ENCODE measurements around the gene MVB12B. TPM values are rescaled to one million over a fixed set of nuclear protein-coding genes. Genes with fewer than 3 reads are reported as not detected.

The MVB12B gene
- total RNA-seq, 1 donor from 2014 or later: 20.2 TPM

DNA sequence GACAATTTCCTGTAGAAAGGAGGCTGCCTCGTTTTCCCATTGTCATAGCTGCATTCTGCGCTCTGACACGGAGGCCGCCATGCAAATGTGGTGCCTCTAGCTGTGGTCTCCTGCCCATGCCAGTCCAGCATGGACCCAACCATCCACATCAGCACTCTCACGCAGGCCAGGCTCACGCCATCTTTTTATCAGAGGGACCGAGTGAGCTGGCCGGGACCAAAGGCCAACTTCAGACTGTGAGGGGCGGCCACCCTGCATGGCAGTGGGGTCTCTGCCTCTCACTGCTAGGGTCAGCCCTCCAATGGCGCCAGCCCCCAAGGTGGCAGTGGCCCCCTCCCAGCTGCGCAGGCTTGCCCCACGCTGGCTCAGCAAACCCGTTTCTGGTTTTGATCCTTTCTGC lies 155.2 kb downstream of the MVB12B start:
- Mint-ChIP-seq H3K36me3 (ENCODE audit: unreplicated experiment) (peaks cover 24% of the 10 kb centered on the region), H3K27me3 (ENCODE audit: unreplicated experiment) (no peaks in the 10 kb centered on the region), H3K4me3 (ENCODE audit: unreplicated experiment) (no peak overlapping the region), H3K4me1 (ENCODE audit: unreplicated experiment) (peaks cover 3% of the 10 kb centered on the region), H3K9me3 (ENCODE audit: unreplicated experiment) (no peaks in the 10 kb centered on the region), H3K27ac (ENCODE audit: unreplicated experiment) (no peak overlapping the region)
- no peak for DNase-seq (ENCODE audit: extremely low spot score, unreplicated experiment)
- TF ChIP-seq, protein P1, sequence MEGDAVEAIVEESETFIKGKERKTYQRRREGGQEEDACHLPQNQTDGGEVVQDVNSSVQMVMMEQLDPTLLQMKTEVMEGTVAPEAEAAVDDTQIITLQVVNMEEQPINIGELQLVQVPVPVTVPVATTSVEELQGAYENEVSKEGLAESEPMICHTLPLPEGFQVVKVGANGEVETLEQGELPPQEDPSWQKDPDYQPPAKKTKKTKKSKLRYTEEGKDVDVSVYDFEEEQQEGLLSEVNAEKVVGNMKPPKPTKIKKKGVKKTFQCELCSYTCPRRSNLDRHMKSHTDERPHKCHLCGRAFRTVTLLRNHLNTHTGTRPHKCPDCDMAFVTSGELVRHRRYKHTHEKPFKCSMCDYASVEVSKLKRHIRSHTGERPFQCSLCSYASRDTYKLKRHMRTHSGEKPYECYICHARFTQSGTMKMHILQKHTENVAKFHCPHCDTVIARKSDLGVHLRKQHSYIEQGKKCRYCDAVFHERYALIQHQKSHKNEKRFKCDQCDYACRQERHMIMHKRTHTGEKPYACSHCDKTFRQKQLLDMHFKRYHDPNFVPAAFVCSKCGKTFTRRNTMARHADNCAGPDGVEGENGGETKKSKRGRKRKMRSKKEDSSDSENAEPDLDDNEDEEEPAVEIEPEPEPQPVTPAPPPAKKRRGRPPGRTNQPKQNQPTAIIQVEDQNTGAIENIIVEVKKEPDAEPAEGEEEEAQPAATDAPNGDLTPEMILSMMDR (IDR thresholded peaks at IDR 0.05): no peak

DNA sequence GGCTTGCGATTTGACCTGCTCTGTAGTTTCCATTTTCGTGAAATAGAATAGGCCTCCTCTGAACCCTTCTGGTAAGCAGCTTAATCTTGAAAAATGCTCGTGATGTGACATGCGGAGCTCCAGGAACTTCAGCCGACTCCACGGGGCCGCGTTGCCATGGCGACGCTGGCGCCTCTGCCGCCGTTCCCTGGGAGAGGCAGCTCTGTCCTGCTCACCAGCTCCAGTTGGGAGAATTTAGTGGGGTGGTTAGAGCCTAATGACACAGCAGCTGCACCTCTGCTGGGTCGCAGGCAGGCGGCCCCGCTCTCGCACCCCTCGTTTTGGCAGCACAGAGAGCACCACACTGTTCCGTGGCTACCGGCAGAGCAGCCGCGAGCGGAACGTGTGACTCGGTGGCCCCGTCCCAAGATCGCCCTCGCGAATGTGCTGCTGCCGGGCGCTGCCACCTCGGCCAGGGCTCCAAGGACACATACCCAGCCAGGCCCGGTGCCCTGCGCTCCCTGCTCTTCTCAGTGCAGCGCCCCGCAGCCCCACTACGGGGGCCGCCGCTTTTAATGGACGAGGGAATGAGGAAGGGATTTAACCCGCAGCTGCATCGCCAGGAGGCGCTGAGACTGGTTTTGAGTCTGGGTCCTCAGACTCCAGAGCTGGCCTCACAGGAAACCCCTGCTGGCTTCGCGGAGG lies 155.9 kb downstream of the MVB12B start:
- peaks cover 19% of the 10 kb centered on the region for H3K36me3 Mint-ChIP-seq (ENCODE audit: unreplicated experiment)
- H3K4me1 Mint-ChIP-seq (ENCODE audit: unreplicated experiment): peaks cover 2% of the 10 kb centered on the region
- TF ChIP-seq, protein P1 (IDR thresholded peaks at IDR 0.05): no peak
- H3K4me3 Mint-ChIP-seq (ENCODE audit: unreplicated experiment): no peak overlapping the region
- no peaks in the 10 kb centered on the region for H3K9me3 Mint-ChIP-seq (ENCODE audit: unreplicated experiment)
- no peaks in the 10 kb centered on the region for H3K27me3 Mint-ChIP-seq (ENCODE audit: unreplicated experiment)
- no peak overlapping the region for H3K27ac Mint-ChIP-seq (ENCODE audit: unreplicated experiment)
- no peak for DNase-seq (ENCODE audit: extremely low spot score, unreplicated experiment)

DNA sequence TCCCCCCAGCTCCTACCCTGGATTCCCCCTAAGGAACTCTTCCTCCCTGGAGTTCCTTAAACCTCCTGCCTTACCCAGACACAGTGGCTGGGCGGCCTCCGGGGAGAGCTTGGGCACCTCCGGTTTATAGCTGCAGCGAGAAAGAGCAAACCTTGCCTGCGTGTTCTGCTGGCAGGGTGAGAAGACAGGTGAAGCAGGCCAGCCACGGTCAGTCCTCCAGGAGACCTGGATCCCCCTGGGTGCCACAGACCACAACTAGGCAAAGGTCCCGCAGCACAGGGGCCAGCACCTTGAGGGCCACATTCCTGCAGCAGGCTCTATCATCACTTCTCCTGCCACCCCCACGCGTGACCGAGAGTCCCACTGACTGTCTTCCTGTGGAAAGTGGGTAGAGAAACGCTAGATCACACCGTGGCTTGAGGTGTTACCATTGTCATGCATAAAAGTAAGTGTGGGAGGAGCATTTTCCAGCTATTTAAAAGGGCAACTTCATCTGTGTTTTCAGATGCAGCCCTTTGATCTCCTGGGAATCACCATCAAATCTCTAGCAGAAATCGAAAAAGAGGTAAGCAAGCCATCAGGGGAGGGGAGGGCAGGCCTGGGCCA lies 156.9 kb downstream of the MVB12B start:
- no peak overlapping the region for H3K4me3 Mint-ChIP-seq (ENCODE audit: unreplicated experiment)
- no peak for DNase-seq (ENCODE audit: extremely low spot score, unreplicated experiment)
- no peak overlapping the region for H3K27ac Mint-ChIP-seq (ENCODE audit: unreplicated experiment)
- H3K4me1 Mint-ChIP-seq (ENCODE audit: unreplicated experiment): peaks cover 2% of the 10 kb centered on the region
- TF ChIP-seq, protein P1 (IDR thresholded peaks at IDR 0.05): no peak
- H3K27me3 Mint-ChIP-seq (ENCODE audit: unreplicated experiment): no peaks in the 10 kb centered on the region
- H3K36me3 Mint-ChIP-seq (ENCODE audit: unreplicated experiment): peaks cover 19% of the 10 kb centered on the region
- H3K9me3 Mint-ChIP-seq (ENCODE audit: unreplicated experiment): no peaks in the 10 kb centered on the region

DNA sequence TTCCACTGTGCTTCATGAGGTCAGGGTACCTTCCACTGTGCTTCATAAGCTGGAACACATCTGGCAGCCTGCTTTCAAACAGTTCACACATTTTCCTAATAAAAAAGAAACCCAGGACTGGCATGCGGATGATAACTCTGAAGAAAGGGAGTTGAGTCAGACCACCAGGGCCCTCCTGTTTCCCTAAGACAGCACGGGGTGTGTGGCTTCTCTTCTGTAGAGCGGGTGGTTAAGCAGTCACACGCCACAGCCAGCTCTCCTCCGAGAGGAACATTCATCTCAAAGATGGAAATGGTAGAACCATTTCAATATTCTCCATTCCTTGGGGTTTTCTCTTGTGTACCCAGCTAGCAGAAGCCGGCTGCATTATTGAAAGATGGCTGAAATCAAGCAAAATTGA lies 159.0 kb downstream of the MVB12B start:
- DNase-seq (ENCODE audit: extremely low spot score, unreplicated experiment): no peak
- Mint-ChIP-seq H3K27ac (ENCODE audit: unreplicated experiment) (no peak overlapping the region), H3K36me3 (ENCODE audit: unreplicated experiment) (peaks cover 8% of the 10 kb centered on the region)

GRCh38 chr9:126486276-126486675 lies 159.6 kb downstream of the MVB12B start:
- peaks cover 8% of the 10 kb centered on the region for H3K36me3 Mint-ChIP-seq (ENCODE audit: unreplicated experiment)
- no peak overlapping the region for H3K4me3 Mint-ChIP-seq (ENCODE audit: unreplicated experiment)
- TF ChIP-seq, protein P1 (IDR thresholded peaks at IDR 0.05): no peak
- H3K27ac Mint-ChIP-seq (ENCODE audit: unreplicated experiment): no peak overlapping the region
- no peaks in the 10 kb centered on the region for H3K9me3 Mint-ChIP-seq (ENCODE audit: unreplicated experiment)
- peaks cover 2% of the 10 kb centered on the region for H3K4me1 Mint-ChIP-seq (ENCODE audit: unreplicated experiment)
- H3K27me3 Mint-ChIP-seq (ENCODE audit: unreplicated experiment): no peaks in the 10 kb centered on the region
- DNase-seq (ENCODE audit: extremely low spot score, unreplicated experiment): no peak

More for the DNA sequence above, 159.0 kb downstream of the MVB12B start:
- Mint-ChIP-seq H3K4me3 (ENCODE audit: unreplicated experiment) (no peak overlapping the region), H3K9me3 (ENCODE audit: unreplicated experiment) (no peaks in the 10 kb centered on the region), H3K27me3 (ENCODE audit: unreplicated experiment) (no peaks in the 10 kb centered on the region), H3K4me1 (ENCODE audit: unreplicated experiment) (peaks cover 2% of the 10 kb centered on the region)
- TF ChIP-seq, protein P1 (IDR thresholded peaks at IDR 0.05): no peak

All from osteocyte (in vitro differentiated cells).